HEK293 (cell line): ENCODE data around the gene VMO1.

Experiments used
- IKZF3 ChIP-seq: fragments of 450-650 bp; IDR thresholded peaks from 2 replicates; pipeline ENCODE4 v1.5.0; 2018; ENCODE audit warnings: missing biosample characterization, mild to moderate bottlenecking, missing genetic modification characterization, moderate library complexity
- INSM2 ChIP-seq: fragments of 450-650 bp; formaldehyde crosslinking; IDR thresholded peaks from 2 replicates; pipeline ENCODE4 v1.5.1; 2016; ENCODE audit warnings: missing biosample characterization, missing genetic modification characterization
- MYNN ChIP-seq: fragments of 450-650 bp; formaldehyde crosslinking; IDR thresholded peaks from 2 replicates; pipeline ENCODE4 v1.5.1; 2016; ENCODE audit warnings: missing biosample characterization, missing genetic modification characterization, borderline replicate concordance
- PRDM4 ChIP-seq: fragments of 450-650 bp; formaldehyde crosslinking; IDR thresholded peaks from 2 replicates; pipeline ENCODE4 v1.5.1; 2017; ENCODE audit warnings: missing biosample characterization, missing genetic modification characterization
- TCF7L2 ChIP-seq: IDR thresholded peaks from 2 replicates; pipeline ENCODE4 v1.6.1; 2011; ENCODE audit warnings: low read depth, mild to moderate bottlenecking, inconsistent platforms, low read length, moderate library complexity, borderline replicate concordance
- ZBTB10 ChIP-seq: fragments of 450-650 bp; formaldehyde crosslinking; IDR thresholded peaks from 2 replicates; pipeline ENCODE4 v1.5.1; 2016; ENCODE audit warnings: missing biosample characterization, missing genetic modification characterization
- ZIC2 ChIP-seq: fragments of 450-650 bp; formaldehyde crosslinking; IDR thresholded peaks from 2 replicates; pipeline ENCODE4 v1.5.1; 2016; ENCODE audit warnings: missing biosample characterization, missing genetic modification characterization
- ZNF114 ChIP-seq: fragments of 450-650 bp; formaldehyde crosslinking; IDR thresholded peaks from 2 replicates; pipeline ENCODE4 v1.5.0; 2017; ENCODE audit warnings: missing biosample characterization, missing genetic modification characterization
- ZNF266 ChIP-seq: fragments of 450-650 bp; formaldehyde crosslinking; IDR thresholded peaks from 2 replicates; pipeline ENCODE4 v1.5.1; 2016; ENCODE audit warnings: missing biosample characterization, missing genetic modification characterization, low read depth
- ZNF311 ChIP-seq: fragments of 450-650 bp; formaldehyde crosslinking; IDR thresholded peaks from 2 replicates; pipeline ENCODE4 v1.5.1; 2017; ENCODE audit warnings: missing biosample characterization, missing genetic modification characterization, borderline replicate concordance
- ZNF391 ChIP-seq: fragments of 450-650 bp; formaldehyde crosslinking; IDR thresholded peaks from 2 replicates; pipeline ENCODE4 v1.5.1; 2016; ENCODE audit warnings: low read depth, missing biosample characterization, missing genetic modification characterization, borderline replicate concordance
- ZNF501 ChIP-seq: fragments of 450-650 bp; formaldehyde crosslinking; IDR thresholded peaks from 2 replicates; pipeline ENCODE4 v1.5.1; 2016; ENCODE audit warnings: missing biosample characterization, missing genetic modification characterization
- ZNF560 ChIP-seq: fragments of 450-650 bp; formaldehyde crosslinking; IDR thresholded peaks from 2 replicates; pipeline ENCODE4 v1.5.1; 2017; ENCODE audit warnings: missing biosample characterization, missing genetic modification characterization, borderline replicate concordance
- ZNF629 ChIP-seq: fragments of 450-650 bp; formaldehyde crosslinking; IDR thresholded peaks from 2 replicates; pipeline ENCODE4 v1.5.1; 2017; ENCODE audit warnings: missing biosample characterization, missing genetic modification characterization
- ZNF654 ChIP-seq: fragments of 450-650 bp; formaldehyde crosslinking; IDR thresholded peaks from 2 replicates; pipeline ENCODE4 v1.5.1; 2016; ENCODE audit warnings: low read depth, missing biosample characterization, missing genetic modification characterization
- ZNF670 ChIP-seq: fragments of 450-650 bp; formaldehyde crosslinking; IDR thresholded peaks from 2 replicates; pipeline ENCODE4 v1.5.1; 2016; ENCODE audit warnings: missing biosample characterization, missing genetic modification characterization, low read depth
- ZNF677 ChIP-seq: fragments of 450-650 bp; IDR thresholded peaks from 2 replicates; pipeline ENCODE4 v1.5.0; 2018; ENCODE audit warnings: missing biosample characterization, mild to moderate bottlenecking, missing genetic modification characterization, moderate library complexity
- ZNF768 ChIP-seq: fragments of 450-650 bp; formaldehyde crosslinking; IDR thresholded peaks from 2 replicates; pipeline ENCODE4 v1.5.1; 2018; ENCODE audit warnings: missing biosample characterization, mild to moderate bottlenecking, missing genetic modification characterization
- ZNF837 ChIP-seq: fragments of 450-650 bp; formaldehyde crosslinking; IDR thresholded peaks from 2 replicates; pipeline ENCODE4 v1.5.1; 2016; ENCODE audit warnings: missing biosample characterization, missing genetic modification characterization
- TF ChIP-seq, protein P1 (sequence below): fragments of 450-650 bp; formaldehyde crosslinking; IDR thresholded peaks from 2 replicates; pipeline ENCODE4 v1.5.1; 2016; ENCODE audit warnings: missing biosample characterization, missing genetic modification characterization
- TF ChIP-seq, protein P2 (sequence below): fragments of 450-650 bp; formaldehyde crosslinking; IDR thresholded peaks from 2 replicates; pipeline ENCODE4 v1.5.1; 2016; ENCODE audit warnings: missing biosample characterization, missing genetic modification characterization
- TF ChIP-seq, protein P3 (sequence below): fragments of 450-650 bp; formaldehyde crosslinking; IDR thresholded peaks from 2 replicates; pipeline ENCODE4 v1.5.1; 2016; ENCODE audit warnings: missing biosample characterization, missing genetic modification characterization, low read depth
- TF ChIP-seq, protein P4 (sequence below): fragments of 450-650 bp; formaldehyde crosslinking; IDR thresholded peaks from 2 replicates; pipeline ENCODE4 v1.5.1; 2016; ENCODE audit warnings: missing biosample characterization, missing genetic modification characterization

The VMO1 gene

DNA sequence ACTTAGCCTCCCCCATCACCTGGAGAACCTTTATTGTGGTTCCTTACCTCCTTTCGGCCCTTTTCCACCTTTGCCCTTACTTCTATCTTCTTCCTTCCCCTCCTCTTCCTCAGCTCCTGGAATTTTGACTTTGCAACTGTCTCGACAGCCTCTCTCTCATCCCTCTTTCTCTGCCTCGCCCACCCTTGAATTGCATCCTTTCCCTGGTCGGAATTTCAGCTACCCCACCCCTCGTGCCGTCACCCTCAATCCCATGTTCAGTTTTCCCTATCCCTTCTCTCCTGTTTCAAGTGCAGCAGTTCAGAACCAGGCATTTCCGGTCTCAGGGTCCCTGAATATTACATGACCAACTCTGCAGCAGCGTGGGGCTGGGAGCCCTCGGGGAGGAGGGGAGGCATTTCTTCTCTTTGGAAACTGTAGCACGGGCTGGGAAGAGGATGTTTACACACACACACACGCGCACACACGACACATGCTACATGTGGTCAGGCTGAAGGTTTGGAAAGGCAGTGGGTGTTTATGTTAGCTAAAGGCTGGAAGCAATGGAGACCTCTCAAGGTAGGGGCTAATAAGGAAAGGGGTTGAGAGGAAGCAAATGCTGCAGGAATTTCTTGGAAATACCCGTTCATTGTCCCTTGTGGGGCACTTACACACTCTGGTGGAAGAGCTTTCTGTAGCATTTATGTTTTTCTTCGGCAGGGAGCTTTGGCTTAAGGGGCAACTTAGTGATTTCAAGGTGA, 47.9 kb upstream of the VMO1 start (continued):
- TF ChIP-seq INSM2: no peak
- TF ChIP-seq TCF7L2: no peak
- TF ChIP-seq ZNF266 (tag by site-specific recombination): no peak
- no peak; the same call in 1 of the 2 replicates for TF ChIP-seq ZNF501 (tag by site-specific recombination)
- TF ChIP-seq ZNF114 (tag by site-specific recombination): no peak
- no peak for TF ChIP-seq ZNF837 (tag by site-specific recombination)
- TF ChIP-seq, protein P1, sequence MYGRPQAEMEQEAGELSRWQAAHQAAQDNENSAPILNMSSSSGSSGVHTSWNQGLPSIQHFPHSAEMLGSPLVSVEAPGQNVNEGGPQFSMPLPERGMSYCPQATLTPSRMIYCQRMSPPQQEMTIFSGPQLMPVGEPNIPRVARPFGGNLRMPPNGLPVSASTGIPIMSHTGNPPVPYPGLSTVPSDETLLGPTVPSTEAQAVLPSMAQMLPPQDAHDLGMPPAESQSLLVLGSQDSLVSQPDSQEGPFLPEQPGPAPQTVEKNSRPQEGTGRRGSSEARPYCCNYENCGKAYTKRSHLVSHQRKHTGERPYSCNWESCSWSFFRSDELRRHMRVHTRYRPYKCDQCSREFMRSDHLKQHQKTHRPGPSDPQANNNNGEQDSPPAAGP (tag by site-specific recombination): no peak
- TF ChIP-seq ZNF768 (tag by site-specific recombination): no peak
- TF ChIP-seq ZNF311 (tag by site-specific recombination): no peak
- no peak for TF ChIP-seq ZIC2
- TF ChIP-seq, protein P2, sequence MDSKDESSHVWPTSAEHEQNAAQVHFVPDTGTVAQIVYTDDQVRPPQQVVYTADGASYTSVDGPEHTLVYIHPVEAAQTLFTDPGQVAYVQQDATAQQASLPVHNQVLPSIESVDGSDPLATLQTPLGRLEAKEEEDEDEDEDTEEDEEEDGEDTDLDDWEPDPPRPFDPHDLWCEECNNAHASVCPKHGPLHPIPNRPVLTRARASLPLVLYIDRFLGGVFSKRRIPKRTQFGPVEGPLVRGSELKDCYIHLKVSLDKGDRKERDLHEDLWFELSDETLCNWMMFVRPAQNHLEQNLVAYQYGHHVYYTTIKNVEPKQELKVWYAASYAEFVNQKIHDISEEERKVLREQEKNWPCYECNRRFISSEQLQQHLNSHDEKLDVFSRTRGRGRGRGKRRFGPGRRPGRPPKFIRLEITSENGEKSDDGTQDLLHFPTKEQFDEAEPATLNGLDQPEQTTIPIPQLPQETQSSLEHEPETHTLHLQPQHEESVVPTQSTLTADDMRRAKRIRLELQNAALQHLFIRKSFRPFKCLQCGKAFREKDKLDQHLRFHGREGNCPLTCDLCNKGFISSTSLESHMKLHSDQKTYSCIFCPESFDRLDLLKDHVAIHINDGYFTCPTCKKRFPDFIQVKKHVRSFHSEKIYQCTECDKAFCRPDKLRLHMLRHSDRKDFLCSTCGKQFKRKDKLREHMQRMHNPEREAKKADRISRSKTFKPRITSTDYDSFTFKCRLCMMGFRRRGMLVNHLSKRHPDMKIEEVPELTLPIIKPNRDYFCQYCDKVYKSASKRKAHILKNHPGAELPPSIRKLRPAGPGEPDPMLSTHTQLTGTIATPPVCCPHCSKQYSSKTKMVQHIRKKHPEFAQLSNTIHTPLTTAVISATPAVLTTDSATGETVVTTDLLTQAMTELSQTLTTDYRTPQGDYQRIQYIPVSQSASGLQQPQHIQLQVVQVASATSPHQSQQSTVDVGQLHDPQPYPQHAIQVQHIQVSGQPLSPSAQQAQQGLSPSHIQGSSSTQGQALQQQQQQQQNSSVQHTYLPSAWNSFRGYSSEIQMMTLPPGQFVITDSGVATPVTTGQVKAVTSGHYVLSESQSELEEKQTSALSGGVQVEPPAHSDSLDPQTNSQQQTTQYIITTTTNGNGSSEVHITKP (tag by site-specific recombination): peak; percentile 30
- no peak for TF ChIP-seq ZNF391 (tag by site-specific recombination)
- no peak for TF ChIP-seq ZNF654 (tag by site-specific recombination)
- TF ChIP-seq, protein P3, sequence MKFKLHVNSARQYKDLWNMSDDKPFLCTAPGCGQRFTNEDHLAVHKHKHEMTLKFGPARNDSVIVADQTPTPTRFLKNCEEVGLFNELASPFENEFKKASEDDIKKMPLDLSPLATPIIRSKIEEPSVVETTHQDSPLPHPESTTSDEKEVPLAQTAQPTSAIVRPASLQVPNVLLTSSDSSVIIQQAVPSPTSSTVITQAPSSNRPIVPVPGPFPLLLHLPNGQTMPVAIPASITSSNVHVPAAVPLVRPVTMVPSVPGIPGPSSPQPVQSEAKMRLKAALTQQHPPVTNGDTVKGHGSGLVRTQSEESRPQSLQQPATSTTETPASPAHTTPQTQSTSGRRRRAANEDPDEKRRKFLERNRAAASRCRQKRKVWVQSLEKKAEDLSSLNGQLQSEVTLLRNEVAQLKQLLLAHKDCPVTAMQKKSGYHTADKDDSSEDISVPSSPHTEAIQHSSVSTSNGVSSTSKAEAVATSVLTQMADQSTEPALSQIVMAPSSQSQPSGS: no peak
- no peak for TF ChIP-seq ZNF670
- TF ChIP-seq ZBTB10 (tag by site-specific recombination): peak; percentile 10; the same call in 1 of the 2 replicates
- no peak for TF ChIP-seq ZNF629
- no peak for TF ChIP-seq ZNF677 (tag by site-specific recombination)
- no peak for TF ChIP-seq MYNN (tag by site-specific recombination)
- TF ChIP-seq, protein P4, sequence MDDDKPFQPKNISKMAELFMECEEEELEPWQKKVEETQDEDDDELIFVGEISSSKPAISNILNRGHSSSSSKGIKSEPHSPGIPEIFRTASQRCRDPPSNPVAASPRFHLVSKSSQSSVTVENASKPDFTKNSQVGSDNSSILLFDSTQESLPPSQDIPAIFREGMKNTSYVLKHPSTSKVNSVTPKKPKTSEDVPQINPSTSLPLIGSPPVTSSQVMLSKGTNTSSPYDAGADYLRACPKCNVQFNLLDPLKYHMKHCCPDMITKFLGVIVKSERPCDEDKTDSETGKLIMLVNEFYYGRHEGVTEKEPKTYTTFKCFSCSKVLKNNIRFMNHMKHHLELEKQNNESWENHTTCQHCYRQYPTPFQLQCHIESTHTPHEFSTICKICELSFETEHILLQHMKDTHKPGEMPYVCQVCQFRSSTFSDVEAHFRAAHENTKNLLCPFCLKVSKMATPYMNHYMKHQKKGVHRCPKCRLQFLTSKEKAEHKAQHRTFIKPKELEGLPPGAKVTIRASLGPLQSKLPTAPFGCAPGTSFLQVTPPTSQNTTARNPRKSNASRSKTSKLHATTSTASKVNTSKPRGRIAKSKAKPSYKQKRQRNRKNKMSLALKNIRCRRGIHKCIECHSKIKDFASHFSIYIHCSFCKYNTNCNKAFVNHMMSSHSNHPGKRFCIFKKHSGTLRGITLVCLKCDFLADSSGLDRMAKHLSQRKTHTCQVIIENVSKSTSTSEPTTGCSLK (tag by site-specific recombination): no peak
- TF ChIP-seq PRDM4 (tag by site-specific recombination): no peak
- TF ChIP-seq ZNF560 (tag by site-specific recombination): no peak
- peak; percentile 12; the same call in 1 of the 2 replicates for TF ChIP-seq IKZF3 (tag by site-specific recombination)
